Stimulated activated CD8-positive, alpha-beta memory T cell treated with anti-CD3 and anti-CD28 coated beads, Interleukin-12 subunit alpha, Interleukin-12 subunit beta, amount 100 ng/mL, for 24 hours (primary cell): ENCODE data around the gene PRSS22.
A peak's percentile ranks its signal among the peaks of the same experiment; 100 is the strongest.

Source experiments
- DNase-seq: peaks from one replicate; pipeline ENCODE4 v3.0.0-alpha.2; 2020; ENCODE audit errors: extremely low read depth

The PRSS22 gene

GRCh38 chr16:2881783-2882649 is 24.0 kb upstream of the PRSS22 start:
- DNase-seq, result no peak

DNA sequence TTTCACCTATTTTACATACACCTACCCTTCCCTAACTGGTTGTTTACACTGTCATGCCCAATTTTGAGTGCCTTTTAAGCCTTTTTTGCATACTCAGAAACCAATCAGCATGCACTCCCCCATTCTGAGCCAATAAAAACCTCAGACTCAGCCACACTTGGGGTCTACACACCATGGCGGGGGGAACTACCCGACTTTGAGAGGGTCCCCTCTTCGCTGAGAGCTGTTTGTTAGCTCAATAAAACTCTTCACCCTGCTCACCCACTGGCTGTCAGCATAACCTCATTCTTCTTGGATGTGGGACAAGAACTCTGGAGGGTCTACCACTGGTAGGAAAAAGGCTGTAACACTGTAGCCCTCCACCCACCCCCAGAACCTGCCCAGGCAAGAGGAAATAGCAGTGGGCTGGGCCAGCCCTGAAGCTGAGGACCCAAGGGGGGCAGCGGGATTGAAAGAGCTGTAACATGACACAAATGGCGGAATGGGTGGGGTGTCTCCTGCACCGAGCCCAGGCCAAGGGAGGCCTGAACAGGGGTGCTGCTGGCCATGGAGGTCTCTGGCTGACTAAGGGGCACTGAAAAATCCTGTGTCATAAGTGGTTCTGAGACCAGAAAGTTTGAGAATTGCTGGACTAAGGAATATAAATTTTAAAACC is 22.0 kb upstream of the PRSS22 start:
- DNase-seq, result no peak

GRCh38 chr16:2874912-2875362 is 17.0 kb upstream of the PRSS22 start:
- DNase-seq, result no peak

DNA sequence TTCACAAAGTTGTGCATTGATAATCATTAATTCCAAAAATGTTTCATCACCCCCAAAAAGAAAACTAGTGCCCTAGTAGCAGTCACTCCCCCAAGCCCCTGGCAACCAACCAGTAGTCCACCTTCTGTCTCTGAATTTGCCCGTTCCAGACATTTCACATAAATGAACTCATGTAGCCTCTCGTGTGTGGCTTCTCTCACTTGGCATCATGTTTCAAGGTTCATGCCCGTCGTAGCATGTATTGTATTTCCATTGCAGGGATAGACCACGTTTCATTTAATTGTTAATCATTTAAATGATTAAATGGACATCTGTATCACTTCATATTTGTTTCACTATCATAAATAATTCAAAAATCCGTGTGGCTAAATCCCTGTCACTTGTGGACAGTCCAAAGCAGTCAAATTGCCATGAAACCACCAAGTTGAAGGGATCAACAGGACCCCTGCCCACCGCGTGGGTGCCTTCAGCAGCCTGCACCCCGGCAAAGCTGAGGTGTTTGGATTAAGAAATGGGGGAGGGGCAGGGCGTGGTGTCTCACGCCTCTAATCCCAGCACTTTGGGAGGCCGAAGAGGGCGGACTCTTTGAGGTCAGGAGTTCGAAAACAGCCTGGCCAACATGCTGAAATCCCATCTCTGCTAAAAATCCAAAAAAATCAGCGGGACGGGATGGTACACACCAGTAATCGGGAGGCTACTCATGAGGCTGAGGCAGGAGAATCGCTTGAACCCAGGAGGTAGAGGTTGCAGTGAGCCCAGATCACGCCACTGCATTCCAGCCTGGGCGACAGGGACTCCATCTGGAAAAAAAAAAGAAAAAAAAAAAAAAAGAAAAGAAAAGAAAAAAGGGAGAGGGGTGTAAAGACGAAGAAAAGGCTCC is 16.3 kb upstream of the PRSS22 start:
- DNase-seq, result no peak

- no peak for DNase-seq
These were observed 14.0 kb upstream of the PRSS22 start for GRCh38 chr16:2871926-2872325.

GRCh38 chr16:2867987-2868789 is 10.2 kb upstream of the PRSS22 start:
- DNase-seq, result peak; percentile 88

GRCh38 chr16:2867661-2867986 is 9.7 kb upstream of the PRSS22 start:
- no peak for DNase-seq

DNA sequence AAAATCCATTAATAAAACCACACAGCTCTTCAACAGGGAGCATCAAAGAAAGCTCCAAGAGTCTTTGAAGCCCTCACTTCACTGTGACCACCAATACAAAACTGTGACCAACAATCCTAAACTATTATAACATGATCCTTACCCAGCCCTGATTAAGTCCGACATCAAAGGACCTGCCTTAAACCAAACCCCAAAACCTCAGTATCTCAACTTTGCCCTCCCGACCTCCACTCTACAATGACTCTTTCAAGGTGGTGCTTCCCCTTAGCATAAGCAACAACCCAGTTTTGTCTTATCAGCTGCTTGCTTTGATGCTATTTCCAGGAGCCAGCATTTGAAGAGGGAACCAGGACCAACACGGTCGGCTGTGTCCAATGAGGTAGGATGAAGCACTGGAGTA is 8.5 kb upstream of the PRSS22 start:
- DNase-seq, result no peak

- DNase-seq, result no peak
These were observed 7.7 kb upstream of the PRSS22 start for GRCh38 chr16:2865651-2866050.

DNA sequence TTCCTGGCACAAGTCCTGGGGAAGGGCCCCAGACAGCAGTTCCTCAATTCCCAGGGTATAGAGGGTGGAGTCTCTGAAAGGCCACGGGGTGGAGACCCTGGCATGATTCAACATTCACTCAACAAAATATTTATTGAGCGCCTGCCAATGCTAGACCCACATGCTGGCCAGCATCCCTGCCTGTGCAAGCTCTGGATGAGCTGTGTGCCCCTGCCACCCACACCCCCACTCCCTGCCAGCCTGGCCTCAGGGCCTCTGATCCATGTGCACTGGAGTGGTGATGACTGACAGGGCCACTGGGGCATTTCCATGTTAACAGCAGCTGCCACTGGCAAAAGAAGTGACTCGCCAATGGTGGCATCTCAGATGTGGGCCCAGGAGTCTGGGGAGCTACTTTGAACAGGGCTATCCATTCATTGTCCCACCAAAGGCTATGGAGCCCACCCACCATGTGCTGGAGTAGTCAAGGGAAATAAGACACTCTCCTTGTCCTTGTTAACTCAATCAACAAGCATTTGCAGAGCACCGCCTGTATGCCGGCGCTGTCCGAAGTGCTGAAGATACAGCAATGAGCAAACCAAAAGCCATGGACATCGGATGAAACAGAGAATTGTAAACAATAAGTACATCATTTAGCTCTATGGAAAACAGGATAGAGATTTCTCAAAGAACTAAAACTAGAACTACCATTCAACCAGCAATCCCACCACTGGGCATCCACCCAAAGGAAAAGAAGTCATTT is 3.0 kb upstream of the PRSS22 start:
- no peak for DNase-seq

DNA sequence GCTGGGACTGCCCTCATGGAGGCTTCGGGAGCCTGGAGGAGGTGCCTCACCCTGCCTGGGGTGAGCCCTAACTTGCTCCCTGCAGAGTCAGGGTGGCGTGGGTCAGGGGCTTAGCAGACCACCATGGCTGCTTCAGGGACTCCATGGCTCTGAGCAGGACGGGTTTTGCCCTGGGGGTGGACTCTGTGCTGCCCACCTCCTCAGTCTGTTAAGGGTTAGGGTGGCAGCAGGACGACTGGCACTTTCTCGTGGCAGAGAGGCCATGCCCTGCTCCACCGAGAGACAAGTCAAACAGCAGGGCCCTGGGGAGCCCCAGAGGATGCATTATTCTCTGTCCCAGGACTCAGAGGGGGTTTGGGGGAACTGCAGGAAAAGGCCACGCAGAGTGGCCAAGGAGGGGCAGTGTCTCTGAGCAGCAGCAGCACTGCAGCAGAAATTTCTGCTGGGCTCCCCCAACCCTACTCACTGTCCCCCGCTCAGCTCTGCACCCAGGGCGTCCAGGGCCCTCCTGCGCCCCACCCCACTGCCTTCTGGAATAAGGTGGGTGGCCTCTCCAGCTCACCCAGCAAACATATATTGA is 1.8 kb upstream of the PRSS22 start:
- no peak for DNase-seq

DNA sequence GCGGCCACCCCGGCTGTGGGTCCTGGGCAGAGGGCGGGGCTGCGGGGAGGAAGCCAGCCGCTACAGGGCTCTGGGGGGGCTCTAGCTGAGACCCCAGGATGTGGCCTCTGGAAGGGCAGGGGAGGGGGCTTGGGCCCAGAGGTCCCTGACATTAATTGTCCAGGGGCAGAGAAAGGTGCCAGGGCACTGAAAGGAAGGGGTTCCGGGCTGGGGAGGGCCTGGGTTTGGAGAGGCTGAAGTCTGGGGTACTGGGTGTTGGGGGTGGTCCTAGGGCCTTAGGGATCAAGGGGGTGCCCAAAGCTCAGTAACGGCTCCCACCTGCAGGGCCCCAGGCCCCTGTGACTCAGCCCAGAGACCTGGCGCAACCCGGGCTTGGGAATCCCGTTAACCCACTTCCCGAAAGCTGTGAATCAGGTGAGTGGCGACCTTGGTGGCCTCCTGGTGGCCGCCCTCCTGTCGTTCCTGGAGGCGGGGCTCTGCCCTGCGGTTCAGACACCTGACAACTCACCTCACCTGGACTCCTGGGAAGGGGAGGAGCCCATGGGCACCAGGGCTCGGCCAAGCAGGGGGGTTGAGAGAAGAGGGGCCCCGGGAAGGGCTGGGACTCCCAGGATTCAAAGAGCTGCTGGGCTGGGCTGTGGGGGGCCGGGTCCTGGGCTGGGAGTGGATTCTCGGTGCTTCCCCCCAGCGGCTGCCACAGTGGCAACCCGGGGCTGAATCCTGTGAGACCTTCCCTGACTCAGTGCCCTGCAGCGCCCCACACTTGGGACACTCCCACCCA is 465 bp upstream of the PRSS22 start:
- DNase-seq, result no peak

DNA sequence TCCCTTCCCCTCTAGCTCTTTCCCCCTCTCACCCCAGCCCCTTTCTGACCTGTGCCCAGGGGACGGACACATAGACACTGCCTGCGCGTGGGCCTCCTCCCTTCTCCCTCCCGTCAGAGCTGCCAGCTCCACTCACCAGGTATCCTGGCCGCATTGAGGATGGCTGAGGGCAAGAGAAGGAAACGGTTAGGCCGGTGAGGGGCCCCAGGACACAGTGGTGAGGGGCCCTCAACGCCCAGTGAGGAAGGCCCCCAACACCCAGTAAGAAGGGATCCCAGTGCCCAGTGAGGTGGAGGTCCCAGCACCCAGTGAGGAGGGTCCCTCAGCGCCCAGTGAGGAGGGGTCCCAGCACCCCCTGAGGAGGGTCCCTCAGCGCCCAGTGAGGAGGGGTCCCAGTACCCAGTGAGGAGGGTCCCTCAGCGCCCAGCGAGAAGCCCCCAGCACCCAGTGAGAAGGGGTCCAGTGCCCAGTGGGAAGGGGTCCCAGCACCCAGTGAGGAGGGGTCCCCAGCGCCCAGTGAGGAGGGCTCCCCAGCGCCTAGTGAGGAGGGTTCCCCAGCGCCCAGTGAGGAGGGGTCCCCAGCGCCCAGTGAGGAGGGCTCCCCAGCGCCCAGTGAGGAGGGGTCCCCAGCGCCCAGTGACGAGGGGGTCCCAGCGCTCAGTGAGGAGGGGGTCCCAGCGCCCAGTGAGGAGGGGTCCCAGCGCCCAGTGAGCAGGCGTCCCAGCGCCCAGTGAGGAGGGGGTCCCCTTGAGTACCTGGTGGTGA is 1.1 kb downstream of the PRSS22 start:
- no peak for DNase-seq

DNA sequence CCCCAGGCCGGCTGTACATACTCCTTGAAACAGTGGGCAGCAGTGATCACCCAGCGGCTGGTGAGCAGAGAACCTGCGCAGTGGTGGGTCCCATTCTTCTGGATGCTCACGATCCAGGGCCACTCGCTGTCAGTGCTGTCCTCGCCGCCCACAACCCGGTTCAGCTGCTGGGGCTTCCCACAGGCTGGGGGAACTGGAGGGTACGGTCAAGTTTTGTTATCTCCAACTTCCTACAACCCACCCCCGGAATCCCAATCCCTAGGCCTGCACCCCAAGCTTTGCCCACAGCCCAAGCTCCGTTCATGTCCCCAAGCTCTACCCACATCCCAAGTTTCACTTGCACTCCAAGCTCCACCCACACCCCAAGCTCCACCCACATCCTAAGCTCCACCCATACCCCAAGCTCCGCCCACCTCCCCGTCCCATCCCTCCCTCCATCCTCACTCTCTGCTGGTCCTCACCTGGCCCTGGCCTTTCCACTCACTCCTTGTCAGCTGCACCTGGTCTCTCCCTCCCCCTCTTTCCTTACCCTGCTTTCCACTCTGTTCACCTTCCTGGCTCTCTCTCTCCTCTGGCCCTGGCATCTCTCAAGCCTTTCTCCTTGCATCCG is 1.8 kb downstream of the PRSS22 start:
- no peak for DNase-seq

DNA sequence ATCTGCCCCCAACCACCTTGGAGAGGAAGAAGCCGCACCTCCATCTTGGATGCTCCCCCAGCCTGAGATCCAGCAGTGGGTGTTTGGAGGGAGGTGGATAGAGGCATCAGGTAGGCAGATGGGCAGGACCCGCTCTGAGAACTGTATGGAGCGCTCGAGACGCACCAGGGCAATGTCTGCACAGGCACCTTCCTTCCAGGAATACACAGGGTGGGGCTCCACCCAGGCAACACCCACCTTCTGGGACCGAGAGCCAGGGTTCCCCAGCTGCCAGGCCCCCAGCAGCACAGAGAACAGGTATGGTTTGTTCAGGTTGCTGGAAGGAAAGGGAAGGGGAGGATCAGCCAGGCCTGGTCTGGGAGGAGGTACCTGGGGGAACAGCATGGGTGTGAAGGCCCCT is 2.4 kb downstream of the PRSS22 start:
- DNase-seq, result no peak

GRCh38 chr16:2854700-2855309 is 3.2 kb downstream of the PRSS22 start:
- no peak for DNase-seq

GRCh38 chr16:2853531-2854073 is 4.4 kb downstream of the PRSS22 start:
- no peak for DNase-seq
